RWPE2 (cell line): ENCODE results near the gene PDE12.
A peak's percentile ranks its signal among the peaks of the same experiment; 100 is the strongest.

Experiments
- ATAC-seq: fragments of 200-7000 bp; cut with Tn5 transposase; 3 replicates; pipeline ENCODE4 v1.9.1; 2021; ENCODE audit warnings: low read depth
- DNase-seq: peaks from one replicate; pipeline ENCODE4 v3.0.0-alpha.2; 2020; ENCODE audit warnings: low spot score
- H3K27ac ChIP-seq: fragments of 450-650 bp; 2 replicates; pipeline ENCODE4 v1.5.1; 2017; ENCODE audit warnings: mild to moderate bottlenecking; ENCODE audit not compliant: poor library complexity, severe bottlenecking
- H3K27me3 ChIP-seq: fragments of 250-450 bp; sonication (Bioruptor Pico); 2 replicates; pipeline ENCODE4 v1.5.1; 2021; ENCODE audit warnings: mild to moderate bottlenecking, moderate library complexity; ENCODE audit not compliant: insufficient read depth, poor library complexity, severe bottlenecking
- H3K36me3 ChIP-seq: fragments of 250-450 bp; sonication (Bioruptor Pico); 2 replicates; pipeline ENCODE4 v1.5.1; 2020; ENCODE audit warnings: low read depth, mild to moderate bottlenecking, moderate library complexity
- H3K4me1 ChIP-seq: fragments of 250-450 bp; sonication (Bioruptor Pico); 2 replicates; pipeline ENCODE4 v1.5.1; 2021; ENCODE audit warnings: mild to moderate bottlenecking, moderate library complexity; ENCODE audit not compliant: insufficient read depth, poor library complexity, severe bottlenecking
- H3K4me3 ChIP-seq: fragments of 250-450 bp; sonication (Bioruptor Pico); 2 replicates; pipeline ENCODE4 v1.5.1; 2021; ENCODE audit warnings: mild to moderate bottlenecking, moderate library complexity; ENCODE audit not compliant: severe bottlenecking
- H3K9me3 ChIP-seq: fragments of 250-450 bp; sonication (Bioruptor Pico); 2 replicates; pipeline ENCODE4 v1.5.1; 2021; ENCODE audit warnings: mild to moderate bottlenecking, moderate library complexity; ENCODE audit not compliant: severe bottlenecking
- TF ChIP-seq, protein P1 (sequence below): fragments of 450-650 bp; IDR thresholded peaks from one replicate; pipeline ENCODE4 v1.5.1; 2017; ENCODE audit warnings: mild to moderate bottlenecking, moderate library complexity; ENCODE audit not compliant: poor library complexity, severe bottlenecking

Gene PDE12

DNA sequence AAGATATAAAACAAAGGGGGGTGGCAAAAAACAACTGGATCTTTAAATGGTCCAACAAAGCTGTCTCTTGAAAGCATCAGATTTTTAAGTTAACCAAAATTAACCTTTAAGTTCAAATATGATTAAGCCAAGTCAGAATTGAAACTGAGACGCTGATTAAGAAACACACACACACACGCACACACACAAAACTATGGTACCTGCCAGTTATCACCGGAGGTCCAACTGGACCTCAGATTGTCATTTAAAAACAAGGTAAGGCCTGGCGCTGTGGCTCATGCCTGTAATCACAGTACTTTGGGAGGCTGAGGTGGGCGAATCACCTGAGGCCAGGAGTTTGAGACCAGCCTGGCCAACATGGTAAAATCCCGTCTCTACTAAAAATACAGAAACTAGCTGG lies 30.7 kb downstream of the PDE12 start:
- Histone ChIP-seq H3K9me3 (no peaks in the 10 kb centered on the region), H3K4me1 (peaks cover 2% of the 10 kb centered on the region), H3K36me3 (peaks cover 74% of the 10 kb centered on the region), H3K4me3 (no peak overlapping the region), H3K27ac (no peak overlapping the region), H3K27me3 (no peaks in the 10 kb centered on the region)
- ATAC-seq = no peak
- DNase-seq = no peak
- TF ChIP-seq, protein P1, sequence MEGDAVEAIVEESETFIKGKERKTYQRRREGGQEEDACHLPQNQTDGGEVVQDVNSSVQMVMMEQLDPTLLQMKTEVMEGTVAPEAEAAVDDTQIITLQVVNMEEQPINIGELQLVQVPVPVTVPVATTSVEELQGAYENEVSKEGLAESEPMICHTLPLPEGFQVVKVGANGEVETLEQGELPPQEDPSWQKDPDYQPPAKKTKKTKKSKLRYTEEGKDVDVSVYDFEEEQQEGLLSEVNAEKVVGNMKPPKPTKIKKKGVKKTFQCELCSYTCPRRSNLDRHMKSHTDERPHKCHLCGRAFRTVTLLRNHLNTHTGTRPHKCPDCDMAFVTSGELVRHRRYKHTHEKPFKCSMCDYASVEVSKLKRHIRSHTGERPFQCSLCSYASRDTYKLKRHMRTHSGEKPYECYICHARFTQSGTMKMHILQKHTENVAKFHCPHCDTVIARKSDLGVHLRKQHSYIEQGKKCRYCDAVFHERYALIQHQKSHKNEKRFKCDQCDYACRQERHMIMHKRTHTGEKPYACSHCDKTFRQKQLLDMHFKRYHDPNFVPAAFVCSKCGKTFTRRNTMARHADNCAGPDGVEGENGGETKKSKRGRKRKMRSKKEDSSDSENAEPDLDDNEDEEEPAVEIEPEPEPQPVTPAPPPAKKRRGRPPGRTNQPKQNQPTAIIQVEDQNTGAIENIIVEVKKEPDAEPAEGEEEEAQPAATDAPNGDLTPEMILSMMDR = no peak

DNA sequence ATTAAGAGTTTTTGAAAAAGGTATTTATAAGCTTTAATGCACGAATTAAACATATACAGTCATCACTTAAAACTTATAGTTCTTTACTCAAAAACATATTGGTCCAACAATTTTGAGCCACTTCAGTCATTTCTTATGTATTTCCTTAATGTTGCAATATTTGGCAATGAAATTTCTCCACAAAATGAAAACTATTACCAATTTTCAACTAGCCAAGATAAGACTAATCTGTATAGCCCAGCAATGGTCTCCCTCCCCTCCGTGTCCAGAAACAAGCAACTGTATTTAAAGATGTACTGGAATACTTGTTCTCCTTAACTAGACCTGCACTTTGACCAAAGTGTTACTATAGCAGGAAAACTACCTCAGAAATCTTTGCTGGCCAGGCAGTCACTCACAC lies 31.8 kb downstream of the PDE12 start:
- H3K36me3 ChIP-seq = peaks cover 71% of the 10 kb centered on the region
- H3K27ac ChIP-seq = no peak overlapping the region
- ATAC-seq (no peak), DNase-seq (no peak)
- no peak overlapping the region for H3K4me3 ChIP-seq
- peaks cover 12% of the 10 kb centered on the region for H3K4me1 ChIP-seq
- TF ChIP-seq, protein P1 = no peak
- H3K9me3 ChIP-seq = no peaks in the 10 kb centered on the region
- no peaks in the 10 kb centered on the region for H3K27me3 ChIP-seq

DNA sequence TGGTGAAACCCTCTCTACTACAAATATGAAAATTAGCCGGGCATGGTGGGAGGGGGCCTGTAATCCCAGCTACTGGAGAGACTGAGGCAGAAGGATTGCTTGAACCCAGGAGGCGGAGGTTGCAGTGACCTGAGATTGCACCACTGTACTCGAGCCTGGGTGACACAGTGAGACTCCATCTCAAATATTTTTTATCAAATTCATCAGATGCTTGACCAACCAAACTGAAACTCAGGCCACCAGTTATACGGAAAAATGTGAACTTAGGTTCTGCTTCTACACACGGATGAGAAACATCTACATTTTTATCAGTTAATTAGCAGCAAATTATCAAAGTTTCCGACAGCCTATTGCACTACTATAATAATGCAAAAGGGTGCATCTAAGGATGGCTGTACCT lies 36.2 kb downstream of the PDE12 start:
- H3K36me3 ChIP-seq = peaks cover 69% of the 10 kb centered on the region
- H3K4me1 ChIP-seq = peaks cover 23% of the 10 kb centered on the region
- ATAC-seq (no peak), DNase-seq (no peak)
- no peak overlapping the region for H3K4me3 ChIP-seq
- no peaks in the 10 kb centered on the region for H3K9me3 ChIP-seq
- TF ChIP-seq, protein P1 = no peak
- no peaks in the 10 kb centered on the region for H3K27me3 ChIP-seq
- no peak overlapping the region for H3K27ac ChIP-seq

DNA sequence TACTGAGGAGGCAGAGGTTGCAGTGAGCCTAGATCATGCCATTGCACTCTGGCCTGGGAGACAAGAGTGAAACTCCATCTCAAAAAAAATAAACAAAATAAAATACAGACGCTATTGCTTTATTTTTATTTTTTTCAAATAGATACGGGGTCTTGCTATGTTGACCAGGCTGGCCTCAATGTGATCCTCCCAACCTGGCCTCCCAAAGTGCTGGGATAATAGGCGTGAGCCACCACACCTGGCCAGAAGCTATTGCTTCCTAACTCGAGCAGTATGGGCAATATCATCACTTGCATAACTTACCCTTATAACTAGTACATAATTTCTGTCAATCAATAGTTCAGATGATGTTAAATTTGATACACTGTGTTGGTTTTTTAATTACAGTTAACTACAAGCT lies 38.1 kb downstream of the PDE12 start:
- Histone ChIP-seq H3K36me3 (peaks cover 60% of the 10 kb centered on the region), H3K4me3 (no peak overlapping the region), H3K27me3 (no peaks in the 10 kb centered on the region), H3K27ac (no peak overlapping the region), H3K4me1 (peaks cover 23% of the 10 kb centered on the region), H3K9me3 (no peaks in the 10 kb centered on the region)
- DNase-seq (no peak), ATAC-seq (no peak)
- TF ChIP-seq, protein P1 = no peak

DNA sequence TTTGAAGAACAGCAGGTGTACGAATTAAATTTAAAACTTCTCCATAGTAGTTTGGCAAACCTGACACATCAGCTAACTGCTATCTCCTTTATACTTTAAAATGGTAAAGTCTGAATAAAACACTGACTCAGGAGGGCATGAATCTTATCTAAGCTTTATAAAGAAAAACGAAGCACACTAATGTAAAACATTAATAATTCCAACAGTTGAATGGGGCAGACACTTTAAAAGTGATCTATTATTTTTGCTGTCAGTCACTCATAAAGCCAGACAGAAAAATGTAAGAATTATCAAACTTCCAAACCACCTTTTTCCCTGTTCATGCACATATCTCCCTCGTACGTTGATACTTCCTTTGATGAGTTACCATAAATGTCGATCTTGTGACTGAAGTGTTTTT lies 38.5 kb downstream of the PDE12 start:
- H3K27ac ChIP-seq = peak overlapping the region; percentile 93
- no peaks in the 10 kb centered on the region for H3K27me3 ChIP-seq

More for the DNA sequence above, 38.5 kb downstream of the PDE12 start:
- H3K9me3 ChIP-seq = no peaks in the 10 kb centered on the region
- peaks cover 57% of the 10 kb centered on the region for H3K36me3 ChIP-seq
- TF ChIP-seq, protein P1 = no peak
- ATAC-seq = no peak
- peak overlapping the region; percentile 86 for H3K4me3 ChIP-seq
- DNase-seq = no peak
- peaks cover 23% of the 10 kb centered on the region for H3K4me1 ChIP-seq
